Lower leg skin (tissue), 3 donors: ENCODE results near the gene PSME3.

Source experiments
- POLR2A ChIP-seq, 2 donors: fragments of 450-650 bp; IDR thresholded peaks; one replicate each; pipeline ENCODE4 v1.6.1; 2016 to 2017; ENCODE audit warnings: antibody characterized with exemption in 2 of 2, mild to moderate bottlenecking in 1 of 2, moderate library complexity in 1 of 2
- TF ChIP-seq, protein P1 (sequence below), 3 donors: fragments of 450-650 bp; IDR thresholded peaks; one replicate each; pipeline ENCODE4 v1.5.1; 2016; ENCODE audit warnings: antibody characterized with exemption in 3 of 3, mild to moderate bottlenecking in 3 of 3, moderate library complexity in 2 of 3

DNA sequence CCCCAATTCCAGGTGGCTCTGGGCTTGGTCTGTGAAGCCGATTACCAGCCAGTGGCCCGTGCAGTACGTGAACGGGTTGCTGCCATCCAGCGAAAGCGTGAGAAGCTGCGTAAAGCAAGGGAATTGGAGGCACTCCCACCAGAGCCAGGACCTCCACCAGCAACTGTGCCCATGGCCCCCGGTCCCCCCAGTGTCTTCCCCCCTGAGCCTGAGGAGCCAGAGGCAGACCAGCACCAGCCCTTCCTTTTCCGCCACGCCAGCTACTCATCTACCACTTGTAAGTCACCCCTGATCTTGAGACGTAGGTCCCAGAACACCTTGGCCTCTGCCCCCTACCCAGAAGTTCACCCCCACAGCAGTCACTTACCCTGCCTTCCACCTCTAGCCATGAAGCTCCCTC lies 45.9 kb upstream of the PSME3 start:
- TF ChIP-seq, protein P1, sequence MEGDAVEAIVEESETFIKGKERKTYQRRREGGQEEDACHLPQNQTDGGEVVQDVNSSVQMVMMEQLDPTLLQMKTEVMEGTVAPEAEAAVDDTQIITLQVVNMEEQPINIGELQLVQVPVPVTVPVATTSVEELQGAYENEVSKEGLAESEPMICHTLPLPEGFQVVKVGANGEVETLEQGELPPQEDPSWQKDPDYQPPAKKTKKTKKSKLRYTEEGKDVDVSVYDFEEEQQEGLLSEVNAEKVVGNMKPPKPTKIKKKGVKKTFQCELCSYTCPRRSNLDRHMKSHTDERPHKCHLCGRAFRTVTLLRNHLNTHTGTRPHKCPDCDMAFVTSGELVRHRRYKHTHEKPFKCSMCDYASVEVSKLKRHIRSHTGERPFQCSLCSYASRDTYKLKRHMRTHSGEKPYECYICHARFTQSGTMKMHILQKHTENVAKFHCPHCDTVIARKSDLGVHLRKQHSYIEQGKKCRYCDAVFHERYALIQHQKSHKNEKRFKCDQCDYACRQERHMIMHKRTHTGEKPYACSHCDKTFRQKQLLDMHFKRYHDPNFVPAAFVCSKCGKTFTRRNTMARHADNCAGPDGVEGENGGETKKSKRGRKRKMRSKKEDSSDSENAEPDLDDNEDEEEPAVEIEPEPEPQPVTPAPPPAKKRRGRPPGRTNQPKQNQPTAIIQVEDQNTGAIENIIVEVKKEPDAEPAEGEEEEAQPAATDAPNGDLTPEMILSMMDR (IDR thresholded peaks at IDR 0.05) = no peak
- TF ChIP-seq POLR2A (IDR thresholded peaks at IDR 0.05) = no peak
